K562 (cell line): Measurements from ENCODE around the gene PPIE. TPM values are rescaled to one million over a fixed set of nuclear protein-coding genes. Genes with fewer than 3 reads are reported as not detected.
A peak's percentile ranks its signal among the peaks of the same experiment; 100 is the strongest.
"Not testable (repeated sequence)": the region's sequence is repeated elsewhere in the genome, so short reads cannot be mapped to it uniquely, and the experiment has no call there.

ENCODE experiments used
- ATAC-seq: fragments of 200-7000 bp; cut with Tn5 transposase; 3 replicates; pipeline ENCODE4 v1.9.1; 2020; ENCODE audit warnings: moderate library complexity
- BruUV-seq: library from RNA; stranded (reverse); fragments of 400-500 nt; replicated peaks from 2 replicates; lab custom pipeline; 2021; lab: Mats Ljungman, UMichigan
- CTCF ChIA-PET: fragments of 300-600 bp; formaldehyde crosslinking; extraction: SDS; loops from one replicate; lab custom pipeline; 2021; ENCODE audit warnings: low intra/inter-chr PET ratio; lab: Yijun Ruan, JAX
- POLR2A ChIA-PET: fragments of 300-600, 350-650 bp; sonication (Branson Sonifier 250); formaldehyde crosslinking; extraction: SDS; loops from one replicate; lab custom pipeline; 2021; ENCODE audit warnings: antibody characterized with exemption, inconsistent platforms; lab: Yijun Ruan, JAX
- DNase-seq, 4 experiments: peaks; one replicate each; pipeline versions ENCODE4 v3.0.0 to v3.0.0-alpha.2; 2011 to 2018; ENCODE audit warnings: low spot score in 3 of 4, mixed read lengths in 3 of 4; ENCODE audit errors: extremely low read depth in 1 of 4
- FAIRE-seq: peaks from 2 replicates; lab custom pipeline; 2011; peaks lifted over from hg19 to GRCh38; lab: Jason Lieb, UNC
- H2AFZ ChIP-seq: 2 replicates; pipeline ENCODE4 v1.6.0; 2011; ENCODE audit warnings: low read depth, low read length, control low read depth, inconsistent platforms
- H3K27ac ChIP-seq: fragments of 200-600 bp; 3 replicates; pipeline ENCODE4 v1.8.0; 2011; ENCODE audit warnings: low read depth, mild to moderate bottlenecking, control low read depth, inconsistent platforms, low read length, moderate library complexity, mixed read lengths; ENCODE audit errors: extremely low read depth
- H3K27me3 ChIP-seq, 2 experiments: fragments of 300-600 bp in 1 of 2; 2 replicates in 1 of 2; 3 replicates in 1 of 2; pipeline versions ENCODE4 v1.6.0 to v1.8.0; 2011; ENCODE audit warnings: inconsistent platforms in 2 of 2, low read length in 2 of 2, mild to moderate bottlenecking in 1 of 2, mixed read lengths in 1 of 2, moderate library complexity in 1 of 2; ENCODE audit not compliant: control insufficient read depth in 2 of 2, insufficient read depth in 2 of 2
- H3K36me3 ChIP-seq: fragments of 300-600 bp; 3 replicates; pipeline ENCODE4 v1.8.0; 2011; ENCODE audit warnings: mild to moderate bottlenecking, low read length, inconsistent platforms; ENCODE audit not compliant: control insufficient read depth, insufficient read depth
- H3K4me1 ChIP-seq, 2 experiments: fragments of 200-600 bp in 1 of 2; replicated peaks in 1 of 2; 2 replicates in 1 of 2; 3 replicates in 1 of 2; pipeline versions ENCODE4 v1.5.1 to v1.8.0; 2011; ENCODE audit warnings: inconsistent platforms in 2 of 2, low read length in 2 of 2, mild to moderate bottlenecking in 1 of 2, mixed read lengths in 1 of 2, moderate library complexity in 1 of 2; ENCODE audit not compliant: control insufficient read depth in 2 of 2, insufficient read depth in 2 of 2
- H3K4me2 ChIP-seq: 2 replicates; pipeline ENCODE4 v1.6.1; 2011; ENCODE audit warnings: low read length, control low read depth, inconsistent platforms, mixed read lengths; ENCODE audit not compliant: insufficient read depth
- H3K4me3 ChIP-seq: fragments of 200-600 bp; sonication (generic), shearing (Covaris generic); 2 replicates; pipeline ENCODE4 v1.5.1; 2016; ENCODE audit warnings: control low read depth, inconsistent platforms
- H3K79me2 ChIP-seq: fragments of 200-600 bp; 3 replicates; pipeline ENCODE4 v1.8.0; 2011; ENCODE audit warnings: low read length, inconsistent platforms; ENCODE audit not compliant: control insufficient read depth, insufficient read depth
- H3K9ac ChIP-seq, 2 experiments: 2 replicates each; pipeline versions ENCODE4 v1.6.0 to v1.6.1; 2011; ENCODE audit warnings: low read depth in 2 of 2, low read length in 2 of 2, control low read depth in 1 of 2, inconsistent platforms in 1 of 2, mild to moderate bottlenecking in 1 of 2, mixed read lengths in 1 of 2; ENCODE audit not compliant: insufficient read depth in 1 of 2
- H3K9me1 ChIP-seq: one replicate; pipeline ENCODE4 v1.6.0; 2011; ENCODE audit warnings: inconsistent platforms, mild to moderate bottlenecking, low read length, moderate library complexity; ENCODE audit not compliant: control insufficient read depth, insufficient read depth
- H3K9me3 ChIP-seq: replicated peaks from 2 replicates; pipeline ENCODE4 v1.5.1; 2011; ENCODE audit warnings: low read depth, low read length, inconsistent platforms; ENCODE audit not compliant: control insufficient read depth, insufficient read depth
- H4K20me1 ChIP-seq: replicated peaks from 2 replicates; pipeline ENCODE4 v1.6.1; 2011; ENCODE audit warnings: low read length, inconsistent platforms, mixed read lengths; ENCODE audit not compliant: control insufficient read depth, insufficient read depth
- NRF1 ChIP-seq, 2 experiments: fragments of 450-650 bp; IDR thresholded peaks in 1 of 2; conservative IDR thresholded peaks in 1 of 2; 2 replicates each; pipeline ENCODE4 v1.6.1; 2014; ENCODE audit warnings: mild to moderate bottlenecking in 2 of 2
- WGBS: fragments of 100-300 bp; shearing (Covaris generic); methylation state at CpG from one replicate; pipeline ENCODE4 v1.1.6; 2016; ENCODE audit warnings: low coverage, mixed read lengths; ENCODE audit not compliant: insufficient coverage; ENCODE audit errors: missing lambda C conversion rate; 5-methylcytosine and 5-hydroxymethylcytosine counted together
- in situ Hi-C: fragments of 300-500 bp; cut with MboI; formaldehyde crosslinking; loops from 4 replicates; pipeline ENCODE4 v1.15.0; 2018; ENCODE audit warnings: inconsistent platforms, mixed read lengths
- intact Hi-C: fragments of 100-400 bp; cut with micrococcal nuclease; formaldehyde crosslinking; loops from 2 replicates; pipeline ENCODE4 v1.14.2; 2022
- polyA plus RNA-seq, 8 experiments: library from polyadenylated mRNA; depleted of rRNA in 4 of 8; stranded (reverse) in 5 of 8; unstranded in 3 of 8; fragments of >200 nt; fragmentation: Nextera tagmentation in 2 of 8; fragmentation: Illumina TruSeq in 1 of 8; extraction: Ambion mirVana in 2 of 8; extraction: Trizol in 1 of 8; gene quantifications; 2 replicates each; pipeline versions ENCODE4 v1.2.1 to v1.2.3, GENCODE V29; 2011 to 2014; ENCODE audit warnings: inconsistent platforms in 1 of 8, missing spikeins in 1 of 8
- total RNA-seq, 7 experiments: library from RNA; depleted of rRNA in 6 of 7; stranded (reverse); fragments of >200 nt in 6 of 7; fragmentation: Illumina TruSeq in 2 of 7; extraction: Trizol in 2 of 7; gene quantifications; 2 replicates each; pipeline versions ENCODE4 v1.2.1 to v1.2.3, GENCODE V29; 2011 to 2021; ENCODE audit warnings: low replicate concordance in 1 of 7

The PPIE gene
- total and polyA plus RNA-seq, 9 of the 15 experiments (the other 6 are each of a cell fraction or from before 2014, with no cell fraction given) = 75.4 to 444 (median 131) TPM

GRCh38 chr1:39770100-39771021, 31.7 kb downstream of the PPIE start:
- TF ChIP-seq NRF1 (conservative IDR thresholded peaks at IDR 0.05 in 1 of 2, IDR thresholded peaks at IDR 0.05 in 1 of 2) = peak; percentile 30 to 52; a peak in 3 of 4 replicates
- H2AFZ ChIP-seq, H4K20me1 ChIP-seq, H3K4me3 ChIP-seq, H3K79me2 ChIP-seq, DNase-seq, CTCF ChIA-PET, H3K36me3 ChIP-seq, H3K4me1 ChIP-seq, H3K4me2 ChIP-seq, POLR2A ChIA-PET, H3K27ac ChIP-seq, H3K9ac ChIP-seq, intact Hi-C loops, FAIRE-seq, BruUV-seq, H3K27me3 ChIP-seq, H3K9me1 ChIP-seq, H3K9me3 ChIP-seq: not testable (repeated sequence)
- ATAC-seq = peak; percentile 22; the same call in 1 of the 3 replicates
- 36% methylated on average over 14 of the region's 71 CpGs for WGBS
- in situ Hi-C loops = loop anchor here (10.0 kb wide), 1 partner anchor 266 kb away; no protein-coding TSS in a partner anchor

GRCh38 chr1:39771022-39771532, 32.4 kb downstream of the PPIE start, which contains the start of gene OXCT2:
TSS of gene OXCT2 (minus strand) at chr1:39771348. CDS start at chr1:39771255, 93 bp downstream.
- CTCF ChIA-PET, H3K27me3 ChIP-seq, BruUV-seq, intact Hi-C loops, POLR2A ChIA-PET, H4K20me1 ChIP-seq, DNase-seq, H3K4me2 ChIP-seq, H3K9me3 ChIP-seq, H3K36me3 ChIP-seq, H3K79me2 ChIP-seq, ATAC-seq, H3K9me1 ChIP-seq, H3K4me3 ChIP-seq, H2AFZ ChIP-seq, FAIRE-seq, H3K27ac ChIP-seq, H3K9ac ChIP-seq, H3K4me1 ChIP-seq: not testable (repeated sequence)
- in situ Hi-C loops = loop anchor here (10.0 kb wide), 1 partner anchor 266 kb away; no protein-coding TSS in a partner anchor
- 26% methylated on average over 15 of the region's 57 CpGs for WGBS

- H3K4me2 ChIP-seq, H4K20me1 ChIP-seq, H3K9ac ChIP-seq, CTCF ChIA-PET, DNase-seq, H3K4me1 ChIP-seq, H2AFZ ChIP-seq, H3K36me3 ChIP-seq, H3K9me3 ChIP-seq, POLR2A ChIA-PET, H3K27ac ChIP-seq, H3K79me2 ChIP-seq, BruUV-seq, H3K4me3 ChIP-seq, H3K9me1 ChIP-seq, intact Hi-C loops, H3K27me3 ChIP-seq: not testable (repeated sequence)
- FAIRE-seq = peak; percentile 97
- WGBS = no CpG with 5 or more reads among the region's 23 CpGs
- ATAC-seq = peak; percentile 95
- in situ Hi-C loops = loop anchor here (10.0 kb wide), 1 partner anchor 269 kb away; no protein-coding TSS in a partner anchor
Observed at GRCh38 chr1:39773369-39773979, 34.8 kb downstream of the PPIE start.
